PC-3 (cell line): ENCODE measurements around the gene PLXDC1. TPM values are rescaled to one million over a fixed set of nuclear protein-coding genes. Genes with fewer than 3 reads are reported as not detected.
"Not testable (repeated sequence)": the region's sequence is repeated elsewhere in the genome, so short reads cannot be mapped to it uniquely, and the experiment has no call there.

Experiments used
- ATAC-seq: fragments of 200-7000 bp; cut with Tn5 transposase; 2 replicates; pipeline ENCODE4 v1.9.1; 2020; ENCODE audit warnings: mild to moderate bottlenecking, moderate library complexity
- BruUV-seq: library from RNA; stranded (reverse); fragments of 400-500 nt; replicated peaks from 2 replicates; lab custom pipeline; 2021; lab: Mats Ljungman, UMichigan
- CTCF ChIA-PET: fragments of 300-600 bp; sonication (Branson Sonifier 250); formaldehyde crosslinking; loops from one replicate; lab custom pipeline; 2022; ENCODE audit warnings: antibody characterized with exemption; lab: Charles Lee
- POLR2A ChIA-PET: fragments of 300-600 bp; sonication (Branson Sonifier 250); formaldehyde crosslinking; loops from one replicate; lab custom pipeline; 2022; ENCODE audit warnings: antibody characterized with exemption; ENCODE audit not compliant: unreplicated experiment; lab: Charles Lee
- DNase-seq: peaks from one replicate; pipeline ENCODE4 v3.0.0-alpha.2; 2015
- H2AFZ ChIP-seq: fragments of 300-600 bp; sonication (generic); 2 replicates; pipeline ENCODE4 v1.6.0; 2016; ENCODE audit warnings: antibody characterized with exemption, low read length
- H3F3A ChIP-seq: fragments of 300-600 bp; sonication (generic); one replicate; pipeline ENCODE4 v1.6.0; 2017; ENCODE audit warnings: antibody characterized with exemption, low read length, control low read depth, mild to moderate bottlenecking; ENCODE audit not compliant: unreplicated experiment
- H3K27ac ChIP-seq: fragments of 300-600 bp; sonication (generic); 2 replicates; pipeline ENCODE4 v1.5.1; 2016; ENCODE audit warnings: mild to moderate bottlenecking, low read length
- H3K27me3 ChIP-seq: fragments of 300-600 bp; sonication (generic); 2 replicates; pipeline ENCODE4 v1.6.1; 2016; ENCODE audit warnings: low read length, mixed read lengths
- H3K36me3 ChIP-seq: fragments of 300-600 bp; sonication (generic); 2 replicates; pipeline ENCODE4 v1.6.1; 2016; ENCODE audit warnings: low read depth, mixed run types, low read length, mixed read lengths
- H3K4me1 ChIP-seq: fragments of 300-600 bp; sonication (generic); 2 replicates; pipeline ENCODE4 v1.5.1; 2016; ENCODE audit warnings: low read length; ENCODE audit not compliant: insufficient read depth
- H3K4me2 ChIP-seq: fragments of 300-600 bp; sonication (generic); 2 replicates; pipeline ENCODE4 v1.6.0; 2016; ENCODE audit warnings: low read length
- H3K4me3 ChIP-seq: fragments of 300-600 bp; sonication (generic); 2 replicates; pipeline ENCODE4 v1.5.1; 2016; ENCODE audit warnings: mild to moderate bottlenecking, low read length, mixed read lengths
- H3K79me2 ChIP-seq: fragments of 300-600 bp; sonication (generic); 2 replicates; pipeline ENCODE4 v1.6.1; 2017; ENCODE audit warnings: low read length, mixed read lengths
- H3K9ac ChIP-seq: fragments of 300-600 bp; sonication (generic); 2 replicates; pipeline ENCODE4 v1.6.0; 2016; ENCODE audit warnings: mild to moderate bottlenecking, low read length
- H3K9me2 ChIP-seq: fragments of 300-600 bp; sonication (generic); replicated peaks from 2 replicates; pipeline ENCODE4 v1.6.1; 2016; ENCODE audit warnings: mixed run types, low read length, mixed read lengths
- H3K9me3 ChIP-seq: fragments of 300-600 bp; sonication (generic); 2 replicates; pipeline ENCODE4 v1.6.1; 2016; ENCODE audit warnings: low read length, mixed read lengths
- H4K20me1 ChIP-seq: fragments of 300-600 bp; sonication (generic); 2 replicates; pipeline ENCODE4 v1.6.1; 2016; ENCODE audit warnings: low read length, mixed read lengths
- CTCF ChIP-seq: fragments of 300-600 bp; sonication (generic); conservative IDR thresholded peaks from 2 replicates; pipeline ENCODE4 v1.5.1; 2017; ENCODE audit warnings: antibody characterized with exemption, low read depth, mild to moderate bottlenecking, low read length
- EZH2 ChIP-seq: fragments of 300-600 bp; sonication (generic); IDR thresholded peaks from one replicate; pipeline ENCODE4 v1.6.1; 2017; ENCODE audit warnings: antibody characterized with exemption, mild to moderate bottlenecking, low read length; ENCODE audit not compliant: unreplicated experiment
- EZH2phosphoT487 ChIP-seq: fragments of 300-600 bp; sonication (generic); IDR thresholded peaks from 2 replicates; pipeline ENCODE4 v1.6.1; 2018; ENCODE audit warnings: mild to moderate bottlenecking, antibody characterized with exemption, low read length, borderline replicate concordance
- intact Hi-C: fragments of 100-400 bp; cut with micrococcal nuclease; formaldehyde crosslinking; loops from 2 replicates; pipeline ENCODE4 v1.9.0; 2023
- total RNA-seq: library from RNA; depleted of rRNA; stranded (reverse); fragments of >200 nt; gene quantifications from 2 replicates; pipeline ENCODE4 v1.2.3, GENCODE V29; 2014

Gene PLXDC1
- total RNA-seq, 1 experiment from 2014 or later: not detected

GRCh38 chr17:39130205-39130604, 21.2 kb downstream of the PLXDC1 start:
- H3K27me3 ChIP-seq: no peaks in the 10 kb centered on the region
- DNase-seq (no peak), ATAC-seq (no peak)
- intact Hi-C loops: no loop called here
- POLR2A ChIA-PET: no interaction called here
- no peak overlapping the region for H3K9ac ChIP-seq
- no peaks in the 10 kb centered on the region for H3F3A ChIP-seq
- H3K9me2 ChIP-seq: no peaks in the 10 kb centered on the region
- no peak overlapping the region for H2AFZ ChIP-seq
- TF ChIP-seq EZH2 (no peak), CTCF (no peak), EZH2phosphoT487 (no peak)
- H3K4me1 ChIP-seq: no peaks in the 10 kb centered on the region
- no peaks in the 10 kb centered on the region for H4K20me1 ChIP-seq
- no peak overlapping the region for H3K4me2 ChIP-seq
- no peak overlapping the region for H3K4me3 ChIP-seq
- CTCF ChIA-PET: no interaction called here
- H3K27ac ChIP-seq: no peak overlapping the region
- no peaks in the 10 kb centered on the region for H3K36me3 ChIP-seq
- H3K9me3 ChIP-seq: no peaks in the 10 kb centered on the region
- no TSS peak for BruUV-seq
- H3K79me2 ChIP-seq: no peaks in the 10 kb centered on the region

DNA sequence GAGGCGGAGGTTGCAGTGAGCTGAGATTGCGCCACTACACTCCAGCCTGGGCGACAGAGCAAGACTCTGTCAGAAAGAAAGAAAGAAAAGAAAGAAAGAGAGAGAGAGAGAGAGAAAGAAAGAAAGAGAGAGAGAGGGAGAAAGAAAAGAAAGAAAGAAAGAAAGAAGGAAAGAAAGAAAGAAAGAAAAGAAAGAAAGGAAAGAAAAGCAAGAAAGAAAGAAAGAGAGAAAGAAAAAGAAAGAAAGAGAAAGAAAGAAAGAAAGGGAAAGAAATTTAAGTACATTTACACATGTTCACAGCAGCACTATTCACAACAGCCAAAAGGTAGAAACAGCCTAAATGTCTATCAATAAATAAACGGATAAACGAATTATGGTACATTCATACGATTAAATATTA, 21.9 kb downstream of the PLXDC1 start:
- POLR2A ChIA-PET, H2AFZ ChIP-seq, BruUV-seq, H3K9me3 ChIP-seq, H3K27ac ChIP-seq, DNase-seq, H3K36me3 ChIP-seq, H3K4me2 ChIP-seq, H3K4me1 ChIP-seq, H3F3A ChIP-seq, H3K27me3 ChIP-seq, intact Hi-C loops, ATAC-seq, H4K20me1 ChIP-seq, H3K4me3 ChIP-seq, H3K79me2 ChIP-seq, H3K9me2 ChIP-seq, H3K9ac ChIP-seq, CTCF ChIA-PET: not testable (repeated sequence)

DNA sequence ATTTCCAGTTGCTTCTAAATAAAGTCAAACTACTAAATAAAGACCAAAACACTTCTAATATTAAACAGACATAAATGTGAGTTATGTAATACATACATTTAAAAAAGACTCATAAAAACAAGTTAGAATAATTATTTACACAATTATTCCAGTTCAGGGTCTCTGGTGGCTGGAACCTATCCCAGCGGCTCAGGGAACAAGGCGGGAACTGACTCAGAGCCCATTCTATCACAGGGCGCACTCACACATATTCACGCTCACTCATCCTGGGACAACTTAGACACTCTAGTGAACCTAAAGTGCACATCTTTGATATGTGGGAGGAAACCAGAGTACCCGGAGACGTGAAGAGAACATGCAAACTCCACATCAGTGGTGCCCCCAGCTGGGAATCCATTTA, 25.0 kb downstream of the PLXDC1 start:
- H3K27me3 ChIP-seq: no peaks in the 10 kb centered on the region
- ChIA-PET POLR2A (no interaction called here), CTCF (no interaction called here)
- no peaks in the 10 kb centered on the region for H4K20me1 ChIP-seq
- intact Hi-C loops: no loop called here
- TF ChIP-seq EZH2phosphoT487 (no peak), CTCF (no peak), EZH2 (no peak)
- ATAC-seq (no peak), DNase-seq (no peak)
- H3K4me3 ChIP-seq: no peak overlapping the region
- H3K4me2 ChIP-seq: no peak overlapping the region
- no peak overlapping the region for H3K27ac ChIP-seq
- no peaks in the 10 kb centered on the region for H3K4me1 ChIP-seq
- H3F3A ChIP-seq: no peaks in the 10 kb centered on the region
- H3K9me3 ChIP-seq: no peaks in the 10 kb centered on the region
- H3K9me2 ChIP-seq: no peaks in the 10 kb centered on the region
- H3K9ac ChIP-seq: no peak overlapping the region
- no peak overlapping the region for H2AFZ ChIP-seq
- H3K36me3 ChIP-seq: no peaks in the 10 kb centered on the region
- no TSS peak for BruUV-seq
- no peaks in the 10 kb centered on the region for H3K79me2 ChIP-seq
